Activated naive CD8-positive, alpha-beta T cell treated with anti-CD3 and anti-CD28 coated beads, Interleukin-2, amount 50 U/mL, for 24 hours (primary cell): ENCODE measurements around the gene CDH12.

Experiments used
- ATAC-seq: fragments of 150-1000 bp; cut with Tn5 transposase; one replicate; pipeline ENCODE4 v1.10.0; 2021
- DNase-seq: peaks from one replicate; pipeline ENCODE4 v3.0.0; 2021
- H3K27ac Mint-ChIP-seq: one replicate; pipeline ENCODE4 v1.8.0; 2021; ENCODE audit warnings: mild to moderate bottlenecking, mixed read lengths
- H3K27me3 Mint-ChIP-seq: one replicate; pipeline ENCODE4 v1.8.0; 2021; ENCODE audit warnings: mixed read lengths
- H3K36me3 Mint-ChIP-seq: one replicate; pipeline ENCODE4 v1.8.0; 2021; ENCODE audit warnings: low read depth, mixed read lengths
- H3K4me1 Mint-ChIP-seq: one replicate; pipeline ENCODE4 v1.8.0; 2021; ENCODE audit warnings: mixed read lengths
- H3K4me3 Mint-ChIP-seq: one replicate; pipeline ENCODE4 v1.8.0; 2021; ENCODE audit warnings: mild to moderate bottlenecking, moderate library complexity, mixed read lengths
- H3K9me3 Mint-ChIP-seq: one replicate; pipeline ENCODE4 v1.8.0; 2021; ENCODE audit warnings: mixed read lengths

The CDH12 gene

GRCh38 chr5:21831145-21831787 is 1021.9 kb downstream of the CDH12 start:
- DNase-seq (no peak), ATAC-seq (no peak)
- Mint-ChIP-seq H3K4me1 (peaks cover 5% of the 10 kb centered on the region), H3K36me3 (no peaks in the 10 kb centered on the region), H3K9me3 (peaks cover 4% of the 10 kb centered on the region), H3K4me3 (no peak overlapping the region), H3K27ac (no peak overlapping the region), H3K27me3 (no peaks in the 10 kb centered on the region)

GRCh38 chr5:21826884-21827283 is 1026.3 kb downstream of the CDH12 start:
- ATAC-seq, result no peak
- Mint-ChIP-seq H3K27me3 (no peaks in the 10 kb centered on the region), H3K4me1 (peaks cover 5% of the 10 kb centered on the region), H3K36me3 (no peaks in the 10 kb centered on the region), H3K4me3 (no peak overlapping the region), H3K9me3 (peaks cover 9% of the 10 kb centered on the region), H3K27ac (no peak overlapping the region)
- DNase-seq, result no peak

GRCh38 chr5:21823588-21823987 is 1029.6 kb downstream of the CDH12 start:
- Mint-ChIP-seq H3K9me3 (peaks cover 5% of the 10 kb centered on the region), H3K27me3 (no peaks in the 10 kb centered on the region), H3K4me3 (no peak overlapping the region), H3K4me1 (no peaks in the 10 kb centered on the region), H3K36me3 (no peaks in the 10 kb centered on the region), H3K27ac (no peak overlapping the region)
- ATAC-seq (no peak), DNase-seq (no peak)

- Mint-ChIP-seq H3K4me1 (peaks cover under 1% of the 10 kb centered on the region), H3K4me3 (no peak overlapping the region), H3K27me3 (no peaks in the 10 kb centered on the region), H3K9me3 (peaks cover 5% of the 10 kb centered on the region), H3K27ac (no peak overlapping the region), H3K36me3 (no peaks in the 10 kb centered on the region)
- ATAC-seq, result no peak
- DNase-seq, result no peak
Measured at GRCh38 chr5:21823076-21823574, 1030.0 kb downstream of the CDH12 start.

- Mint-ChIP-seq H3K4me1 (peaks cover 5% of the 10 kb centered on the region), H3K4me3 (no peak overlapping the region), H3K36me3 (no peaks in the 10 kb centered on the region), H3K27me3 (no peaks in the 10 kb centered on the region), H3K27ac (no peak overlapping the region), H3K9me3 (peaks cover 4% of the 10 kb centered on the region)
- no peak for DNase-seq
- no peak for ATAC-seq
Measured at GRCh38 chr5:21820527-21820926, 1032.6 kb downstream of the CDH12 start.

GRCh38 chr5:21818370-21818720 is 1034.8 kb downstream of the CDH12 start:
- H3K4me1 Mint-ChIP-seq, result peaks cover 5% of the 10 kb centered on the region
- H3K27me3 Mint-ChIP-seq, result no peaks in the 10 kb centered on the region
- no peak overlapping the region for H3K27ac Mint-ChIP-seq
- H3K36me3 Mint-ChIP-seq, result no peaks in the 10 kb centered on the region
- ATAC-seq (no peak), DNase-seq (no peak)
- no peak overlapping the region for H3K4me3 Mint-ChIP-seq
- H3K9me3 Mint-ChIP-seq, result no peaks in the 10 kb centered on the region

- ATAC-seq (no peak), DNase-seq (no peak)
- Mint-ChIP-seq H3K27me3 (no peaks in the 10 kb centered on the region), H3K4me1 (peaks cover 5% of the 10 kb centered on the region), H3K9me3 (no peaks in the 10 kb centered on the region), H3K4me3 (no peak overlapping the region), H3K27ac (no peak overlapping the region), H3K36me3 (no peaks in the 10 kb centered on the region)
Measured at GRCh38 chr5:21817668-21818369, 1035.3 kb downstream of the CDH12 start.

GRCh38 chr5:21810737-21811316 is 1042.3 kb downstream of the CDH12 start:
- Mint-ChIP-seq H3K4me3 (no peak overlapping the region), H3K9me3 (no peaks in the 10 kb centered on the region), H3K4me1 (no peaks in the 10 kb centered on the region), H3K36me3 (no peaks in the 10 kb centered on the region), H3K27me3 (no peaks in the 10 kb centered on the region), H3K27ac (no peak overlapping the region)
- DNase-seq, result no peak
- ATAC-seq, result no peak

GRCh38 chr5:21809611-21810010 is 1043.5 kb downstream of the CDH12 start:
- Mint-ChIP-seq H3K4me3 (no peak overlapping the region), H3K9me3 (no peaks in the 10 kb centered on the region), H3K4me1 (no peaks in the 10 kb centered on the region), H3K27ac (no peak overlapping the region), H3K36me3 (no peaks in the 10 kb centered on the region), H3K27me3 (no peaks in the 10 kb centered on the region)
- ATAC-seq (no peak), DNase-seq (no peak)

GRCh38 chr5:21807953-21808352 is 1045.2 kb downstream of the CDH12 start:
- H3K9me3 Mint-ChIP-seq, result no peaks in the 10 kb centered on the region
- H3K4me1 Mint-ChIP-seq, result no peaks in the 10 kb centered on the region
- H3K36me3 Mint-ChIP-seq, result no peaks in the 10 kb centered on the region
- H3K27me3 Mint-ChIP-seq, result no peaks in the 10 kb centered on the region
- no peak for DNase-seq
- no peak for ATAC-seq
- no peak overlapping the region for H3K27ac Mint-ChIP-seq
- no peak overlapping the region for H3K4me3 Mint-ChIP-seq

GRCh38 chr5:21806943-21807342 is 1046.2 kb downstream of the CDH12 start:
- Mint-ChIP-seq H3K9me3 (no peaks in the 10 kb centered on the region), H3K27ac (no peak overlapping the region), H3K27me3 (no peaks in the 10 kb centered on the region), H3K4me1 (no peaks in the 10 kb centered on the region), H3K4me3 (no peak overlapping the region), H3K36me3 (no peaks in the 10 kb centered on the region)
- no peak for DNase-seq
- ATAC-seq, result no peak

GRCh38 chr5:21806271-21806670 is 1046.9 kb downstream of the CDH12 start:
- Mint-ChIP-seq H3K36me3 (no peaks in the 10 kb centered on the region), H3K9me3 (no peaks in the 10 kb centered on the region), H3K27ac (no peak overlapping the region), H3K27me3 (no peaks in the 10 kb centered on the region), H3K4me1 (no peaks in the 10 kb centered on the region), H3K4me3 (no peak overlapping the region)
- DNase-seq (no peak), ATAC-seq (no peak)

GRCh38 chr5:21802869-21803490 is 1050.2 kb downstream of the CDH12 start:
- no peak for ATAC-seq
- no peaks in the 10 kb centered on the region for H3K9me3 Mint-ChIP-seq
- H3K36me3 Mint-ChIP-seq, result no peaks in the 10 kb centered on the region
- no peak overlapping the region for H3K27ac Mint-ChIP-seq
- no peak overlapping the region for H3K4me3 Mint-ChIP-seq
- H3K4me1 Mint-ChIP-seq, result no peaks in the 10 kb centered on the region
- no peaks in the 10 kb centered on the region for H3K27me3 Mint-ChIP-seq
- no peak for DNase-seq

- no peak overlapping the region for H3K4me3 Mint-ChIP-seq
- H3K27ac Mint-ChIP-seq, result no peak overlapping the region
- H3K36me3 Mint-ChIP-seq, result no peaks in the 10 kb centered on the region
- ATAC-seq, result no peak
- no peaks in the 10 kb centered on the region for H3K9me3 Mint-ChIP-seq
- no peak for DNase-seq
- H3K4me1 Mint-ChIP-seq, result no peaks in the 10 kb centered on the region
- H3K27me3 Mint-ChIP-seq, result no peaks in the 10 kb centered on the region
Measured at GRCh38 chr5:21802100-21802499, 1051.0 kb downstream of the CDH12 start.

GRCh38 chr5:21792748-21793147 is 1060.4 kb downstream of the CDH12 start:
- Mint-ChIP-seq H3K36me3 (no peaks in the 10 kb centered on the region), H3K4me1 (no peaks in the 10 kb centered on the region), H3K27me3 (no peaks in the 10 kb centered on the region), H3K4me3 (no peak overlapping the region), H3K27ac (no peak overlapping the region), H3K9me3 (no peaks in the 10 kb centered on the region)
- no peak for DNase-seq
- no peak for ATAC-seq
